HG02943 (cell line): ENCODE data around the gene BORCS8.
A peak's percentile ranks its signal among the peaks of the same experiment; 100 is the strongest.
"Not testable (repeated sequence)": the region's sequence is repeated elsewhere in the genome, so short reads cannot be mapped to it uniquely, and the experiment has no call there.

Source experiments
- ATAC-seq: cut with Tn5 transposase; IDR thresholded peaks from one replicate; pipeline ENCODE4 v1.9.1; 2021; ENCODE audit warnings: mild to moderate bottlenecking, low read depth, moderate library complexity; ENCODE audit not compliant: unreplicated experiment

BORCS8 gene

GRCh38 chr19:19154768-19155494 is 37.0 kb downstream of the BORCS8 start:
- no peak for ATAC-seq

DNA sequence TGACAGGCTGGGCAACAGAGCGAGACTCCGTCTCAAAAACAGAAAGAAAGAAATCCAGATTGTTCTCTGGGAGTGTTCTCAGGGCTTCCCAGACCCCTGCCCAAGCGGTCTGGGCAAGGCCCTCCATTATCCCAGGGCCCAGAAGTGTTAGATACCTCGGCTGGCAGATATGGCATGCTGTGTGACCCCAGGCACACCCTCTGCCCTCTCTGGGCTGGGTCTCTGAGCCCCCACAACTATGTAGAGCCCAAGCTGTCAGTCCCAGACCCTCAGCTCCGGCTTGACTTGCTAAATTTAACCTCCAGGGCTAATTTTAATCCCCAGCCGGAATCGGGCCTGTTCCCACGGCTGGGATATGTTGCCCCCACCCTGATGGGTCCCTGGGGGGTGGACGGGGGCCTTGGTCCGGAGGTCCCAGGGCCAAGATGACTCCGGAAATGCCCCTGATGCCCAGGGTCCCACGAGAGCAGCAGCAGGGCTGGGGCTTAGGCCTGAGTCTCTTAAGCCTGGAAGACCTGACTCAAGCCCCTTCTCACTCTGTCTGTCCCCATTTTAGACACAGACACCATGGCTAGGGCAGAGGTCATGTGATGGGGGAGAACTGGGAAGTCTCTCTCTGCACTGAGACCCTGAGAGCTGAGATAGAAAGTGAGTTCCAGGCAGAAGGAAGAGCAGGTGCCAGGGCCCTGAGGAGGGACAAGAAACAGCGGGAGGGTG is 39.1 kb downstream of the BORCS8 start:
- ATAC-seq, result no peak

GRCh38 chr19:19151418-19151817 is 40.5 kb downstream of the BORCS8 start:
- ATAC-seq, result no peak

DNA sequence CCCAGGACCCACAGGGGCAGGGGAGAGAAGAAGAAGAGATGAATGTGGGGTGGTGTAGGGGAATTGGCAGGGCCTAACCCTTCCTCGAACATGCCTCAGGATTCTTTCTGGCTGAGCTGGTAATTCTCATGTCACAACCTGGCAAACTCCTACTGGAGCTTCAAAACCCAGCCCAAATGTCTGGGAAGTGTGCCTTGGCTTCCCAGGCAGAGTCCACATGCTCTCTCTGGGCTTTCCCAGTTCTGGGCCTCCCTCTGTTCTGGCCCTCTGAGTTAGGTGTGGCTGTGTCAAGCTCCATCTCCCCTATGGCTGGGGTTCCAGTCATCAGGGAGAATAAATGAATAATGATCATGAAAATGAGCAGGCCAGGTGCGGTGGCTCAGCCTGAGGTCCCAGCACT is 42.5 kb downstream of the BORCS8 start:
- ATAC-seq, result no peak

GRCh38 chr19:19148504-19148903 is 43.4 kb downstream of the BORCS8 start:
- ATAC-seq, result not testable (repeated sequence)

DNA sequence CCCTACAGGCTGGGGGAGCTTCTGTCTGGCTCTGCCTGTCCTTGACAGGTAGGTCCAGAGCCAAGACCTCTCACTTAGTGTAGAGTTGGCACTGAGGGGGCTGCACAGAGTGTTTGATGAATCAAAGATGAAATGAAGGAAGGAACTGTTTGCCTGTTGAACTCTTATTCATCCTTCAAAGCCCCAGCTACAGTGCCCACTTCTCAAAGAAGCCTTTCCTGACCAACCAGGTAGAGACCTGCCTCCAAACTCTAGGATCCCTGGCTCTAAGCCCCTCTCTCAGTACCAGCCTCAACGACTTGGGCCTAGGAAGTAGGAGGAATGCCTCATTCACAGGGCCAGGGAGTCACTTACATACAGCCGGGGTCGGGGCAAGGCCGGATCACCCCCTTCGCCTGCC is 44.6 kb downstream of the BORCS8 start:
- ATAC-seq, result no peak

GRCh38 chr19:19146865-19147264 is 45.1 kb downstream of the BORCS8 start:
- ATAC-seq, result no peak

DNA sequence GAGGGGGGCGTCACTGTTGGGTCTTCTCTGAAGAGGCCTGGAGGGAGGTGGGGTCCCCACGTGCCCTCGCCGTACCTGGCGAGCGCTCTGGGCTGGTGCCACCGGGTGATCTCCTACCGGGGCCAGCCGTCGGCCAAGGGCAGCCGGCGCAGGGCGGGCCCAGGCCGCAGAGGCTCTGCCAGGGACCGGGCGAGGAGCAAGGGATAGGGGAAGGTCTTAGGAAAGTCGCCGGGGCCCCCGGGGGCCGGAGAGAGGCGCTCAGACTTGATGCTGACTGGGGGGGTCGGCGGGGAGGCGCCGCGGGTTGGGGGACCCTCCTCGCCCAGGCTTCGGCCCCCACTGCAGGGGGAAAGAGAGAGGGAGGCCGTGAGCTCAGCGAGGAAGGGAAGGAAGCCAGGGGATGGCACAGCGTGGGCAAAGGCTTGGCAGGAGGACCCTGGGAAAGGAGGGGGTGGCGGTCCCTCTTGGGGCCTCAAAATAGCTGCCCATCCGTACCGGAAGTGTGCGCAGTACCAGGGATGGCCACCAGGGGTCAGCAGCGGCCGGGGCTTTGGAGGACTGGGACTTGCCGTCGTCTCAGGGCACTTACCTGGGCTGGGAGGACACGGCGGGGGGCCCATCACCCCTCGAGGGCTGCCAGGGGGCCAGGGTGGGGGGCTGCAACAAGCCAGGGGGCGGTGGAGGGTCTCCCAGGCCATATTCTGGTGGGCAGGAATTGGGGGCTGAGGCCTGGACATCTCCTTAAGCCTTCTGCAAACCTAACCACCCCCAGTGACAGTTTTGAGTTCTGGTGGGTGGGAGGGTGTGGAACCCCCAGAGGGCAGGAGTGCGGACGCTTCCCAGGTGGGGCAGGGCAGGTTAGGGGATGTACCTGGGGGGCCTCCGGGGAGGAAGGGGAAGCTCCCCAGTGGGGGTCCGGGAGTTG is 46.0 kb downstream of the BORCS8 start:
- ATAC-seq, result no peak

DNA sequence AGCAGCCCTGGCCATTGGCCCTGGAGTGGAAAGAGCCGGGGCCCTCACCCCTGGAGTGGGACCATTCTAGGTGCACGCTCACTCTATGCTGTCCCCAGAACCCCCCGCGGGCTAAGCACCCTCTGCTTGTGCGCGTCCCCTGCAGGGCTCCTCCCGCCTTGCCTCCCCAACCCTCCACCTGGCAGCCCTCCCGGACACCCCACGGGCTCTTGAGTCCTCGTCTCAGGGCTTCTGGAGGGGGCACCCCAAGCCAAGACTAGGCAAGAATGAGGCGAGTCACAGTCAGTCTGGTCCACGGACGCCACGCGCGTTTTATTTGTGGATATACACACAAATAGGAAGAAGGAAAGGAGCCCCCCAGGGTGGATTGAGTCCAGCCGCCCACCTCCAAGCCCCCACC is 46.7 kb downstream of the BORCS8 start:
- no peak for ATAC-seq

GRCh38 chr19:19142347-19142746 is 49.6 kb downstream of the BORCS8 start:
- ATAC-seq, result no peak

- no peak for ATAC-seq
These were observed 51.5 kb downstream of the BORCS8 start for GRCh38 chr19:19140476-19140875.

DNA sequence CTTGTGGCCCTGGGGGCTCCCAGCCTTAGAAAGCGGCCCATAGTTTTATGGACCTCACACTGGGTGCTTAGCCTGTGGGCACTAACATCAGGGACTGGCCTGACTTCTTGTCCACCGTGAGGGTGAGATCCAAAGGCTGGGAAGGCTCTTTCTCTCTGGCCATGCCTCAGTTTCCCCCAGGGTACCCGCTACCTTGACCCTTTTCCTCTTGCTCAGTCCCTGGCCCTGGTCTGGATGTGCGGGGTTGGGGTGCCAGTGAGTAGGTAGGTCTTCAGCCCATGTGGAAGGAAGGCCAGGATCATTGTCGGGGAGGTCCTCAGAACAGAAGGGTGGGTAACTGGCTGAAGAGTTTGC is 52.1 kb downstream of the BORCS8 start:
- no peak for ATAC-seq

- peak; percentile 97 for ATAC-seq
These were observed 53.6 kb downstream of the BORCS8 start, which contains the start of gene TMEM161A for GRCh38 chr19:19138109-19138981. TSS of gene TMEM161A (minus strand) at chr19:19138478. CDS start at chr19:19138428, 50 bp downstream.

GRCh38 chr19:19137556-19138108 is 54.3 kb downstream of the BORCS8 start:
- ATAC-seq, result no peak

- ATAC-seq, result not testable (repeated sequence)
These were observed 56.2 kb downstream of the BORCS8 start for GRCh38 chr19:19135713-19136112.

GRCh38 chr19:19134687-19135158 is 57.2 kb downstream of the BORCS8 start:
- no peak for ATAC-seq

GRCh38 chr19:19133985-19134384 is 58.0 kb downstream of the BORCS8 start:
- ATAC-seq, result no peak

DNA sequence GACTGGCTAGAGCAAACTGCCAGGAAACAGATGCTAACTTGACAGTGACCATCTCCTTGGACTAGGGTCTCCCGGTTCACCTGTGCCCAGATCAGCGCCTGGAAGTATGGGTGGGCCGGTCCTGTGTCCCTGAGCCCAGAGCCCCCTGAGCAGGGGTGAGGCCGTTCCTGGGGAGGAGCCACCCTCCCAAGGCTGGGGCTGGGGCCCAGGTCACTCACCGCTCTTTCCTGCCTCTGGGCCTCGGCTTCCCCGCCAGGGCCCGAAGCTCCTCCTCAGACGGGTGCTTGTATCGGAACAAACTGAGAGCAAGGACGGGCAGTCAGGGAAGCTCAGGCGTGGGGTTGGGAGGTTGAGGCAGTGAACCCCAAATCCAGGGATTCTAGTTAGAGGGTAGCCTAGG is 59.0 kb downstream of the BORCS8 start:
- no peak for ATAC-seq

DNA sequence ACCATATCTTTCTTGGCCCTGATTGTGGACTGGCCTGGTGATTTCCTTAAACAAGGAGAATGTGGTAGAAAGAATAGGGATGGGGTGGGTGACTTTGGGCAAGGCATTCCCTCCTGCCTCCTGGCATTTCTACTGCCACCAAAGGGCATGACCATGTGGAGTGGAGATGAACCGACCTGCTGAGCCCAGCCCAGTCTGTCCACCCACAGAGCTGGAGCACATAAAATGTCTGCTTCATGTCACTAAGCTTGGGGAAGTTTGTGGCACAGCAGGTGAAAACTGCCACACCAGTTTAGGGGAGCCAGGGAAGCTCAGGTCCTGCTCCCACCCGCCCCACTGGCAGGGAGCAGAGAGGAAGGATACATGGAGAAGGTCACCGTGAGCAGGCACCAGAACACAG is 60.0 kb downstream of the BORCS8 start:
- ATAC-seq, result no peak
